ENCODE results near the gene MIEN1.

Gene MIEN1

GRCh38 chr17:39744075-39744835 lies 13.9 kb upstream of the MIEN1 start:
- no peak for TF ChIP-seq CTCF (conservative IDR thresholded peaks at IDR 0.05; ENCODE audit: control insufficient read depth, insufficient read depth, low read depth, low read length)
- no peak for DNase-seq (ENCODE audit: low read depth)
- no peak overlapping the region for H3K4me3 ChIP-seq (ENCODE audit: control insufficient read depth, low read depth, low read length)

- no peak for DNase-seq (ENCODE audit: low read depth)
- no peak for TF ChIP-seq CTCF (conservative IDR thresholded peaks at IDR 0.05; ENCODE audit: control insufficient read depth, insufficient read depth, low read depth, low read length)
- H3K4me3 ChIP-seq (ENCODE audit: control insufficient read depth, low read depth, low read length), result no peak overlapping the region
Measured at GRCh38 chr17:39742856-39743436, 12.6 kb upstream of the MIEN1 start.

- DNase-seq (ENCODE audit: low read depth), result no peak
- TF ChIP-seq CTCF (conservative IDR thresholded peaks at IDR 0.05; ENCODE audit: control insufficient read depth, insufficient read depth, low read depth, low read length), result no peak
- H3K4me3 ChIP-seq (ENCODE audit: control insufficient read depth, low read depth, low read length), result no peak overlapping the region
Measured at GRCh38 chr17:39742126-39742855, 12.0 kb upstream of the MIEN1 start.

- H3K4me3 ChIP-seq (ENCODE audit: control insufficient read depth, low read depth, low read length), result no peak overlapping the region
Measured at GRCh38 chr17:39740357-39741111, 10.2 kb upstream of the MIEN1 start.

GRCh38 chr17:39739885-39740356 lies 9.6 kb upstream of the MIEN1 start:
- TF ChIP-seq CTCF (conservative IDR thresholded peaks at IDR 0.05; ENCODE audit: control insufficient read depth, insufficient read depth, low read depth, low read length), result no peak
- no peak for DNase-seq (ENCODE audit: low read depth)
- H3K4me3 ChIP-seq (ENCODE audit: control insufficient read depth, low read depth, low read length), result no peak overlapping the region

More at GRCh38 chr17:39740357-39741111, 10.2 kb upstream of the MIEN1 start:
- no peak for TF ChIP-seq CTCF (conservative IDR thresholded peaks at IDR 0.05; ENCODE audit: control insufficient read depth, insufficient read depth, low read depth, low read length)
- peak; percentile 38 for DNase-seq (ENCODE audit: low read depth)

Measured in fibroblast of mammary gland (primary cell).